Stimulated activated CD4-positive, alpha-beta T cell treated with anti-CD3 and anti-CD28 coated beads, Interleukin-15, amount 100 ng/mL, for 24 hours (primary cell): ENCODE measurements around the gene KAT6B.
"Not testable (repeated sequence)": the region's sequence is repeated elsewhere in the genome, so short reads cannot be mapped to it uniquely, and the experiment has no call there.

Experiments used
- DNase-seq: peaks from one replicate; pipeline ENCODE4 v3.0.0-alpha.2; 2020

KAT6B gene

DNA sequence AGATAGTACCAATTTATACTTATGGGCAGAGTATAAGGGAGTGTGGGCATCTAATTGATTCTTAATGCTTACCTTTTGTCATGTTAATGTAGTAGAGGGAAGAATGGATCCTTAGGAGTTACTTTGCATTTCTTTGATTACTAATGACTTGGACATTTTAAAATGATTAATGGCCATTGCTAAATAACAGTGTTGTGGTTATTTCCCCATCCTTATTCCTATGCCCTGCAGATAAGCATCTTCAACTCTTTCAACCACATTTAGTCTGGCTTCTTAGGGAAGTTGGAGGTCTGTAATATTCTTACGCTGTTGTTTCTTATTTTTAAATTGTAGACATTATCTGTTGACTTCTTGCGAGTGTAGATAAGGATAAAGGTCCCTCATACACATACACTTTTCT, 37.2 kb downstream of the KAT6B start:
- no peak for DNase-seq

DNA sequence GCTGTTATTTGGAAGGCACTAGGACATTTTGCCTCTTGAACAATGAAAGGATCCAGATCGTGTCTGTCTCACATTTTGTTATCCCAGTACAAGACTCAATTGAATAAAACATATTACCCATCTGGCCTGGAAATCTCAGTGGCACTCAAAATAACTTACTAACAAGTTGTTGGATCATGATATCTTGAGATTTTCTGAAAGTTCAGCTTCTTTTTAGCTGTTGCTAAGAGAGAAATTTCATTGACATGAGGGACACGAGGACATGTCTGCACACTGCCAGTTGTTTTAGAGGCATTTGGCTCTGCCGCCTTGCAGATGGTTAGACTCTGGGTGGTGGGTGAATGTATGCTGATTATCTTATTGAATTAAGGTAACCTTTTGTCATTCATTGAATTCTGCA, 41.0 kb downstream of the KAT6B start:
- no peak for DNase-seq

DNA sequence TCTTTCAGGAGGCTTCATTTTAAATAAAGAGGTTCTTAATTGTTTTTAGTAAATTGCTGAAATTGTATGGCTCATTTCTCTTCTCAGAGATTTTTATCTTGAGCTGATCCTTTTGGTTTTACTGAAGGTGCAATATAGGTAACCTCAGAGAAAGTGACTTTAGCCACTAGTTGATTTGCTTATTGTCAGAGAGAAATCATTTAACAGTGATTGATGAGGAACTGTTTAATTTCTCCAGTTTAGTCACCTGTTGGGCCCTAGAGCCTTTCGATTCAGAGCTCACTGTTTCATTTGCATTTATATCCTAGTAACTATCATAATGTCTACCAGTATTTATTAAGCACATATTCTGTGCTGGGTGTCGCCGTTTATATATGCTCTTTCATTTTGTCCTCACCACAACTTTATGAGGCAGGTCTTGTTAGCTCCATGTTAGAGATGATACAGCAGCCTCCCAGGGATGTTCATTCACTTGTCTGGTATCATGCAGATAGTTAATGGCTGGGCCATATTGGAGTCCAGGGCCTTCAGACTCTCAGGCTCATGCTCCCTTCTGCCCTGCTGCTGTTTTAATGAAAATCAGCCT, 42.1 kb downstream of the KAT6B start:
- DNase-seq = no peak

DNA sequence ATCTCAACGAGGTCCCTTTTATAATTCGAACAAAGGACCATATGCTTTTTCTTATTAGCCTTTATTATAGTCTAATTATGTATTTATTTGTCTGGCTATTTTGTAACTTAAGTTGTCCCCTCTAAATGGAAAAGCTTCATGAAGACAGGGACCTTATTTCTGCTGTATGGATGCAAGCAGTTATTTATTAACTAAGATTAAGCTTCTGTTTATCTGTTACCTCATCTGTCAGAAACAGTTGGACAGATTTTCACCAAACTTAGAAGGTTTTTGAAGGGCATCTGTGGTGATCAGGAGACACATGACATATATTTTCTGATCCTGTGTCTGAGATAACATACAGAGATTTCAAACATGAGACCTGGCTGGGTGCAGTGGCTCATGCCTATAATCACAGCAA, 43.2 kb downstream of the KAT6B start:
- DNase-seq = no peak

DNA sequence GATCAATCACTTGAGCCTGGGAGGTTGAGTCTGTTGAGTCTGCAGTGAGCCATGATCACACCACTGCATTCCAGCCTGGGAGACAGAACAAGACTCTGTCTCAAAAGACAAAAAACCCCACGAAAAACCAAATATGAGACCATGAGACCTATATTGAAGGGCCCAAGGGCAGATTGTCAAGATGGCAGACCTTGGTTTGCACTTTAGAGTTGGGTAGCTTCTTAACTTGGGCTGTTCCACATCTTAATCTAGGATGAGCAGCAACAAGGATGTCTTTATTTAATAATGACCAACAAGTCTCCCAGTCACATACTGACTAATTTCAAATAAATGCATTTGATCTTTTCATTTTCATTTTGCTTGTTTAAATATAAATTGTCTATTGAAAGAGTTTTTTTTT, 43.8 kb downstream of the KAT6B start:
- no peak for DNase-seq

- peak; percentile 15 for DNase-seq
These were observed 45.4 kb downstream of the KAT6B start for GRCh38 chr10:74871595-74872382.

DNA sequence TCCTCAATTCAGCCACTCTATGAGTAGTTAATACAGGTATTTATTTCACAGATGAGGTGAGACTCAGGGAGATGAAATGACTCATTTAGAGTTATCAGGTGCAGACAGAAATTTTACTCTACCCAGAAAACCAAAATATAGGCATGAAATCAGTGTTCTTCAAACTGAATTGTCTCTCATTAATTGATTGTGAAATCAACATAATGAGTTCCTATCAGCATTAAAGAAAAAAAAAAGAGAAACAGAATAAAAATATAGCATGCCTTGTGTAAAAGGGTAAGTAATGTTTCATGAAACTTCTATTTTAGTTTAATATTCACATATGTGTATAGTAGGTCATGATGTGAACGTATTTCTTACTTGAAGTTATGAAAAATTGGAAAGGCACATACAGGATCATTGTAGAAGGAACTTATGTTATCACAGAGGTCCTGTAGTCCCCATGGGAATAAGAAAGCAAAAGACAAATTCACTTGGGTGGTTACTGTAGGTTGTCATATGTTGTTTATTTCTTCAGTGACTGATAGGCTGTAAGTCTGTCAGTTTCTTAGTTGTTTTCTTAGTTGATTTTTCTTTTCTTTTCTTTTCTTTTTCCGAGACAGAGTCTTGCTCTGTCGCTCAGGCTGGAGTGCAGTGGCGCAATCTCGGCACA, 47.5 kb downstream of the KAT6B start:
- no peak for DNase-seq

DNA sequence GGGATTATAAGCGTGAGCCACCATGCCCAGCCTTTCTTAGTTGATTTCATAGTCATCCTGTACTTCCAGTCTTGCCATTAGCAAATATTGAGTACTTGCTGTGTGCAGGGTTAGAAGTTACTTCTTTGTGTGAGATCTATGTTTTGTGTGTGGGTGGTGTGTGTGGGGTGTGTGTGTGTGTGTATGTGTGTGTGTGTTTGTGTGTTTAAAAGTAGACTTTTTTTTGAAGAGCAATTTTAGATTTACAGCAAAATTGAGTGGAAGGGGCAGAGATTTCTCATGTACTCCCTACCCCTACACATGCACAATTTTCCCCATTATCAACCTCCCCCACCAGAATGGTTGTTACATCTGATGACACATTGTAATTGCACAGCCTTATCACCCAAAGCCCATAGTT, 48.2 kb downstream of the KAT6B start:
- DNase-seq = no peak

- no peak for DNase-seq
These were observed 48.7 kb downstream of the KAT6B start for GRCh38 chr10:74875068-74875467.

DNA sequence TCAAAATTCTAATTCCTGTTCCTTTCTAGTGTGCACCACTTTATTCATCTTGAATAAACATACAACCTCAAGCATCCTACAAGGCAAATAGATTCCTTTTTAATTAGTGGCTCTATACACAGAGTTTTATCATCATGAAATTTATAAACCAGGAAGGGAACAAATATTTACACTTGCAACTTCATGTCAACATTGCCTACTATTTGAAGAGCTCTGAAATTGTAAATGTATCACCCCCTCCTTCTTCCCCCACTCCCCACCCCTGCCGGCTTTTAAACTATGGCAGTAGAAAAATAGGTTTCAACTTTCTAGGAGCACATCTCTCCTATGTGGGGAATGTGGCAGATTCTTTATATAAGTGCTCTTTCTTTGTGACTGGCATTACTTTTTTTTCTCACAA, 49.6 kb downstream of the KAT6B start:
- DNase-seq = no peak

DNA sequence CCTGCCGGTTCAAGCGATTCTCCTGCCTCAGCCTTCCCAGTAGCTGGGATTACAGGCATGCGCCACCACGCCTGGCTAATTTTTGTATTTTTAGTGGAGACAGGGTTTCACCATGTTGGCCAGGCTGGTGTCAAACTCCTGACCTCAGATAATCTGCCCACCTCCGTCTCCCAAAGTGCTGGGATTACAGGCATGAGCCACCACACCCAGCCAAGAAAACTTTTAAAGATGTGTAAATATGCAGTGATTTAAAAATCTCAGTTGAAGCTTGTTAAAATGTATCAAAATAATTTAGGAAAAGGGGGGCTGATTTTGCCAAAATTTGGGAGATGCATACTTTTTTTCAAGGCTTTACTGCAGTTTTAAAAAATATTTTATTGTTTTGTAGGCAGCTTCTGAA, 50.7 kb downstream of the KAT6B start:
- DNase-seq = not testable (repeated sequence)

- no peak for DNase-seq
These were observed 51.5 kb downstream of the KAT6B start for GRCh38 chr10:74877898-74878297.

DNA sequence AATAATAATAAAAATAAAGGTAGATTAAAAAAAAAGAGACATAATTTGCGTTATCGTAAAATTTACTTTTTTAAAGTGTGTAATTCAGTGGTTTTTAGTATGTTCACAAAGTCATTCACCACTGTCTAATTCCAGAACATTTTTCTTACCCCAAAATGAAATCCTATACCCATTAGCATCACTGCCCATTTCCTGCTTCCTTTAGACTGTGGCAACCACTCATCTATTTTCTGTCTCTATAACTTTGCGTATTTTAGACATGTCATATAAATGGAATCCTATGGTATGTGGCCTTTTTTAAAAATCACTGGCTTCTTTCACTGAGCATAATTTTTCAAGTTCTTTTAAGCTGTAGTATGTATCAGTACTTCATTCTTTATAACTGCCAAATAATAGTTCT, 53.6 kb downstream of the KAT6B start:
- DNase-seq = no peak

- DNase-seq = no peak
These were observed 55.0 kb downstream of the KAT6B start for GRCh38 chr10:74881253-74881884.

DNA sequence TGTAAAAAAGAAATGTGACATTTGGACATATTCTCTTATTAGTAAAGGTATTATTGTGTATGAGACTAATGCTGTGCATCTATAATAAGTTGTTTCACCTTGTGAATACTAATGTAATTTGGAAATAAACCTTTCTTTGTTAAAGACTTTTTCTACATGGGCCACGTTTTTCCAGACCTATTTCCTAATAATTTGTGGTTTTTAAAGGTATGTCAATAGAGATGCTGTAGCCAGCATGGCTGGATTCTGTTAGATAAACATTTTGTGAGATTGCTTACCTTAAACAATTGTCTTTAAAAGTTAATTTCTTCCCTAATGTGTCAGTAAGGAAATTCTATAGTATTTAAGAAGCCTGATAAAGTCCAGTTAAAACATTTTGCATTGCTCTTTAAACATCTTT, 56.0 kb downstream of the KAT6B start:
- no peak for DNase-seq

GRCh38 chr10:74882831-74883230, 56.4 kb downstream of the KAT6B start:
- no peak for DNase-seq

- no peak for DNase-seq
These were observed 57.0 kb downstream of the KAT6B start for GRCh38 chr10:74883428-74883827.

- DNase-seq = no peak
These were observed 61.3 kb downstream of the KAT6B start for GRCh38 chr10:74887614-74888284.

GRCh38 chr10:74888962-74889661, 62.7 kb downstream of the KAT6B start:
- no peak for DNase-seq

GRCh38 chr10:74889662-74889998, 63.2 kb downstream of the KAT6B start:
- DNase-seq = no peak

DNA sequence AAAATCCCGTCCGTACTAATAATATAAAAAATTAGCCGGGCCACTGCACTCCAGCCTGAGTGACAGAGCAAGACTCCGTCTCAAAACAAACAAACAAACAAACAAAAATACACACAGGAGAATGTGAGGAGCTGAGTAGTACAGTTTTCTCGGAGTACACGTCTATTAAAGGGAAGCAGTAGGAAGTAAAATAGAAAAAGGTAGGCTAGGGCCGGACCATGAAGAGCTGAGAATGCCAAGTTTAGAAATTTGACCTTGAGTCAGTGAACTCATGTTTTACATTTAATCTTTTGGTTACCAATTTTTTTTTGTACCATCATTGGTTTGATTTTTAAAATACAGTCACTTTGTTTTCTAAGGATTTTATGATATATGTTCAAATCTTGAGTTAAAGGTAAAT, 64.1 kb downstream of the KAT6B start:
- DNase-seq = no peak

GRCh38 chr10:74891053-74891452, 64.7 kb downstream of the KAT6B start:
- DNase-seq = no peak

- no peak for DNase-seq
These were observed 66.4 kb downstream of the KAT6B start for GRCh38 chr10:74892839-74893238.
